HG03575 (cell line): Measurements from ENCODE around the gene RCAN1.

Experiments
- ATAC-seq: cut with Tn5 transposase; IDR thresholded peaks from one replicate; pipeline ENCODE4 v1.9.1; 2021; ENCODE audit not compliant: unreplicated experiment, insufficient number of reproducible peaks, low FRiP score; ENCODE audit errors: extremely low read depth

The RCAN1 gene

DNA sequence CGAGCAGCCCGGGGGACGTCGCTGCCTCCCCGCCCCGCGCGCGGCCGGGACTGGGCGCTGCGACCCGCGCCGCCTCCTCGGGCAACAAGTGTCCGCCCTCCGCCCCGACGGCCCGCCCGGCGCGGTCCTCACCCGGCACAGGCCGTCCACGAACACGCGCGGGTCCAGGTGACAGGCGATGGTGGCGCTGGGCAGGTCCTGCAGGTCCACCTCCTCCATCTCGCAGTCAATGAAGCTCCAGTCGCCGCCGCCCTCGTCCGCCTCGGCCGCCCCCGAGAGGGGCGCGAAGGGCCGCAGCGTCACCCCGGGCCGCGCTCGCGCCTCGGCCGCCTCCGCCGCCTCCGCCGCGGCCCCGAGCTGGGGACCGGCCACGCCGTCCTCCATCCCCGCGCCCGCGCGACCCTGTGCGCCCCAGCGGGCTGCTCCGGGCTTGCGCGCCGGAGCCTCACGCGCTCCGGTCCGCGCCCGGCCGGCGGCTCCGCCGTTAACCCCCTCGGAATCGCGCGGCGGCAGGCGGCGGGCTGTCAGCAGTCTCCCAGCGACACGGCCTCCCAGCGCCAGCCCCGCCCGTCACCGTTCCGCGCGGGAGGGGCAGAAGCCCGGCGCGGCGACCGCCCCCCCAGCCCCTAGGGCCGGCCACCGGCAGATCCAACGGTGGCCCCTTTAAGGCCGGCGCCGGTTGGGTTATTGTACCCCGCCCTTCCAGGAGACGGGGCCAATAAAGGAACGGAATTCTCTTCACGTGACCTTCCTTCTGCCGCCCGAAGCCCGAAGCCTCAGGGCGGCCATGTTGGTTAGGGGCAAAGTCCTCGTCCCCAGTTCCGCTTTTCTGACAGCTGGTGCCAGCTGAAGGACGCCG, at the start of gene RCAN1:
Gene RCAN1, minus strand, starts transcription at position 486 of the 859 bp plus-strand sequence. Its CDS starts 102 bp downstream, at position 384.
- ATAC-seq: peak; percentile 78

DNA sequence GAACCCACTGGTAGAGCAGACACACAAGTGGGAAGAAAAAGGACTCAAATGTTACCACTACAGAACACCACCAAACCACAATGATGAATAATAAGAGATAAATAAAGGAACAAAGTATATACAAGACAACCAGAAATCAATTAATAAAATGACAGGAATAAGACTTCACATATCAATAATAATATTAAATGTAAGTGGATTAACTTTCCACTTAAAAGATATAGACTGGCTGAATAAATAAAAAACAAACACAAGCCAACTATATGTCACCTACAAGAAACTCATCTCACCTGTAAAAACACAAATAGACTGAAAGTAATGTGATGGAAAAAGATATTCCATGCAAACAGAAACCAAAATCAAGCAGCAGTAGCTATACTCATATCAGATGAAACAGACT, 46.9 kb upstream of the RCAN1 start:
- no peak for ATAC-seq

DNA sequence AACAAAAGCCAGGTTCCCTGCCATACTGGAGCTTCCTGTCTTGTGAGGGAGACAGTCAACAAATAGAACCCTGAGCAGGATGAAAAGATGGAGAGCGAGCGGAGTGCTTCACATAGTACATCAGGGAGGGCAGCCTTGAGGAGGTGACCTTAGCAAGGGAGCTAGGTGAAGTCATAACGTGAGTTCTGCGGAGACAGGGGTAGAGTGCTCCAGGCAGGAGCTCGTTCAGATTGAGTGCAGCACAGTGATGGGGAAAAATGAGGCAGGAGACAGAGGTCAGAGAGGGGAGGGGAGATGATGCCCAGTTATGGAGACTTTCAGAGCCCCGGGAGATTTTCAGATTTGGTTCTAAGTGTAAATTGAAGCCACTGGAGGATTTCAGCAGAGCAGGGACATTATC, 38.6 kb upstream of the RCAN1 start:
- ATAC-seq: no peak

DNA sequence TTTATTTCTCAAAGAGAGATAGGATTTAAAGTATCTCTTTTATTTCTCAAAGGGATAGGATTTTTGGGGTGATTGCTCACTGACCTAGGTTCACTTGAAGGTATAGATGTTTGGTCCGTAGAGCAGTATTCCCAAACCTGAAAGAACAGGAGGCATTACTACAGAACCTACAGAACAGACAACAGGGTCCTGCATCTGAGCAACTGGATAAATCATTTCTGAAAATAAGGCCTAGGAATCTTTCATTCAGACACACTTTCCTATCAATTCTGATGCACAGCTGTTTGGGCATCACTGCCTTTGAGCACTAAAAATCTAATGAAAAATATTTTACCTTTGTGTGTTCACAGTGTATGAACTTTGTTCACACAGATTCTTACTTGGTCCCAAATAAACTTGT, 36.7 kb upstream of the RCAN1 start:
- ATAC-seq: no peak

DNA sequence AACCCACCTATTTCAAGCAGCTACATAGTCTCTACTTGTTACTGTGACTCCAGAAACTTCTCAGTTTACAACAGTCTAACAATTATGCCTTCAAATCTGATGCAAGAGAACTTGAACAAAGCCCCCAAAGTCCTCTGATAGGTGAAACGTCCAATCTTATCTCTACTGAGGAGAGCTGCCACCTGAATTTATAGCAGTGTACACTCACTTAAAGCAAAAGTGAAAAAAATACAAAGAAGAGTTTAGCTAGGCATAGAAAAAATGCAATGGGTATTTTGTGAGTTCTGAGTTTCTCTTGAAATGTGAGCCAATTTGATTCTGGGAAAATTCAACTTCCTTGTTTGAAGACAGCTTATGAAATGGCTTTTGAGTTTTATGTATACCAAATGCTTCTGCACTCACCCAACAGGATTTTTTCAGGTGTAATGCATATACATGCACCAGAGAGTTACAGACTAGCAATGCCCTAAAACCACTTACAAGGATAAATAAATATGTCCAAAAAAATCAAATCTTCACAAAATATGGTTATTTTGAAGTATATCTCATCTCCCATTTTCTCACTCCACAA, 36.0 kb upstream of the RCAN1 start:
- no peak for ATAC-seq

DNA sequence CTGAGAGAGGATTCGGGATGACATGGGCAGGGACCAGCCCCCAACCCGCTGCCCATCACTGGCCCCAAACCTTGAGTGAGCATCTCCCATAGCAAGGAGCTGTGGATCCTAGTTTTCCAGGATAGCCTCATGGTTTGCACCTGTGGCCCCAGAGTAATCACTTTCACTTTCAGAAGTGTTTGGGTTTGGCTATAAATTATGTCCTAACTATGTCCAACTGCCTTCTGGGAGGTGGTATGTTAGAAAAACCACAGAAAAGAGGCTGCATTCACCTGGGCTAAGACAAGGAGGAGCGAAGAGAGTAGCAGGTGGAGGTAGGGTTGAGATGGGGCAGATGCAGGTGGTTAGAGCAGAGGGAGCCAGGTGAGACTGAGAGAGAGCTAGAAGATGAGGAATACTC, 34.5 kb upstream of the RCAN1 start:
- ATAC-seq: no peak

DNA sequence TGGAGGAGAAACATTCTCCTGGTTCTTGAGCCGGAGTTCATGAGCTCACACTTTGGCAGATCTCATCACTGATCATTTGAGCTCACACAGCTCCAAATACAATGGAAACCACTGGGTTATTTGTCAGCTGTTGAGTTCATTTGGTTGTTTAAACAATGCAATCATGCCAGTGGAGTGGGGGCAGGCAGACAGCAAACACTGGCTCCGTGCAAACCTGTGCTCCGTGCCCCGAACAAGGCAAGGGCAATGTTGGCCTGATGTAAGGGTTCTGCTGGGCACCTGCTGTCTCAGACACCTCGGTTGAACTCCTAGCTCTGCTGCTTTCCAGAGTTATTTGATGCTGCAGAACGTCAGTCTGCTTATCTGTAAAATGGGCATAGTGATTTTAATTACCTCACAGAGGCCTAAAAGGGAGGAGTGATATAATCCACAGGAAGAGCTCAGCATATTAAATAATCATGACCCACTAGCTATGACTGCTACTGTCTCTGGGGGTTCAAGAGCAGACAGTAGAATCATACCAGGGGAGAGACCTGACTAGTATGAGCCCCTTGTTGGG, 33.9 kb upstream of the RCAN1 start:
- ATAC-seq: no peak

DNA sequence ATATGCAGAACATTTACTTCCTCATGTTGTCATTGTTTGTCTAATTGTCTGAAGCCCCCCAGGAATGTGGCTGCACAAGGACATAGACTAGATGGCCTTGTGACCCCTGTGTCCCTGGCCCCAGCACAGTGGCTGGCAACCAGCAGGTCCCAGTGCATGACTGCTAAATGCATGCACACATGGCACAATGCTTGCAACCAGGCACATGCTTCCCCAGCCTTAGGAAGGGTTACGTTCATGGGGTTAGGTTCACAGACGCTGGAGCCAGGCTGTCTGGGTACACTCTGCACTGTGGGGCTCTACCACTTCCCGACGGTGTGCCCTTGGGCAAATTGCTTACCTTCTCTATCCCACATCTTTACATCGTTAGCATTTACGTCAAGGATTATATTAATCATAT, 32.6 kb upstream of the RCAN1 start:
- no peak for ATAC-seq

DNA sequence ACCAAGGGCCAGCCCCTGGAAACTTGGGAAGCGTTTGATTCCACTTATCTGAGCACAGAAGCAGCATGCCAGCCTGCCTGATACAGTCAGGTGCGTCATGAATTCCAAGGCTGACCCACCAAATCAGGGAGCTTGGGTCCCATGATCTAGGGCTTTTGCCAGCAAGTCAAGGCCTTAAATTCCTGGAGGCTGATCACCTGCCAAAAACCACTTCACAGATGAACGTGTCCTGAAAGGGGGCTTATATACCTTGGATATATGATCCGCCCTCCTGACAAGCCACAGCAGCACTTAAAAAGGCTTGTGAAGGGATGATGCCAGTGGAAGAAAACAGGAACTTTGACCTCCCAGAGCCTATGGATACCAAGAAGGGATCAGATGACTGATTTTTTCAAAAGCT, 29.9 kb upstream of the RCAN1 start:
- ATAC-seq: no peak

DNA sequence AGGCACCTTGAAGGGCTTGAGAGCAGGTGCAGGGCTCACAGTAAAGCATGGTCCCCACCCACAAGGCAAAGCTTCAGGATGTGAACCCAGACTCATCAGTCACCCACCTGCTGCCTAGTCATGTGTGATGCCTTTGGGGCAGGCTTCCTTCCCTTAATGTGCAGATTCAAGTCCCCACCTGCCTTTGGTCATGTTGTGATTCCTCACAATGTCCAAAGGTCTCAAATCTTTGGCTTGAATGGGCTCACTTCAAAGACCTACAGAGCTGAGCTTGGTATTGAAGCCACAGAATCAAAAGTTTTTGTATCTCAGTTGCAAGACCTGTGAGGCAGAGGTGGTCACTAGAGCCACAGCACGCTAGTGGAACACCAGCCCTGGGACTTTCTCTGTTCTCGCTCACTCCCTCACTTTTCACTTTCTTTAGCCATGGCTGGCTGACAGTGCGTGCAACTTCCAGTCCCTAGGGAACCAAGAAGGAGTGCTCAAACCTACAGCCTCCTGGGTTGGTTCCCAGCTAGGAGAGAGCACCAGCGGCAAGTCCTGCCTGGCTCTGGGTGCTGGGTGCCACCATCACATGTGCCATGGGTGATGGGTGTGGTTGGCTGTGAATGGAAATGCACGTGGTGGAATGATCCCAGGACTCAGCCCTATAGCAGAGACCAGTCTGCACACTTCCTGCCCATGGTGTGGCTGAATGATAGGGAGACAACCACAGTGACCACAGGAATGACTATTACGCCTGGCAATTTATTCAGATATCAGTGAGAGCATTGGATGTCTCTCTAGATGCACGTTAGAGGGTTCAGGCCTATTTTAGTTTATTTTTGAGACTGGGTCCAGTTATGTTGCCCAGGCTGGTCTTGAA, 27.5 kb upstream of the RCAN1 start:
- no peak for ATAC-seq

DNA sequence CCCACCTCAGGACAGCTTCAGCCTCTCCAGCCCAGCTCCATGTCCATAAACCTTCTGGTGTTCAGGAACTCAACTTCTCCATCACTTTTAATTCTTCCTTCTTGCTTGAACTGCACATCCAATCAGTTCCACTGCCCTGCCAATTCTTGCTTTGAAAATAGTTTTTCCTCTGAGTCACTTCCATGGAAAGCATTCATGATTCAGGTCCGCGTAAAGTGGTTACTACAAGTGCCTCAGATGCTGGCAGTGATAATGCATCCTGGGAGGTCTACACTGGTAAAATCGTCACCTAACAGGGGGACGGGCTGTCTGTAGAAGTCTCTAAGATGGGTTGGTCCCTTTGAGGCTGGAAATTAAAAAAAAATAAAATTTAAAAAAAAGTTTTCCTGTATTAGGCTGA, 25.9 kb upstream of the RCAN1 start:
- ATAC-seq: no peak

DNA sequence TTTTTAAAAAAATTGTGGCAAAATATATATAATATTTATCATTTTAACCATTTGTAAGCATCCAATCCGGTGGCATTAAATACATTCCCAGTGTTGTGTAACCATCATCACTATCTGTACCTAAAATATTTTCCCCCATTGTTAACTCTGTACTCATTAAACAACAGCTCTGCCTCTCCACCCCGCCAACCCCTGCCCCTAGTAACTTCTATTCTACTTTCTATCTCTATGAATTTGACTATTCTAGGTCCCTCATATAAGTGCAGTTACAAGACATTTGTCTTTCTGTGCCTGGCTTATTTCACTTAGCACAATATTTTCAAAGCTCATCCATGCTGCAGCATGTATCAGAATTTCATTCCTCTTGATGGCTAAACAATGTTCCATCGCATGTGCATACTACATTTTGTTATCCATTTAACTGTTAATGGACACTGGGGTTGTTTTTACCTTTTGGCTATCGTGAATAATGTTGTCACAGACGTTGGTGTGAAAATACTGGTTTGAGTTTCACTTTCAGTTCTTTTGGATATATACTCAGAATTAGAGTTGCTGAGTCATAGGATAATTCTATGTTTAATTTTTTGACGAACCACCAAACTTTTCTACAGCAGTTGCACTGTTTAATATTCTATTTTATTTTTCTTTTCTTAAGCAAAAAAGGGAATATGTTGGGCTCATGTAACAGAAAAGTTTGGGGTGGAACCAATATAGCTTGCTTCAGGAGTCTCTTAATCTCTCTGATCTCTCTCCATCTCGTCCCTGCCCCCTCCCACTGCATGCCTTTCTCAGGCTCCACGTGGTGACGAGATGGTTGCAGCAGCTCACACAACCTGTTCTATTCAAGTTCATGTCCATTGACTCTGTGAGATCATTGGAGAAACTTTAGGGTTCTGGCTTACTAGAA, 25.2 kb upstream of the RCAN1 start:
- no peak for ATAC-seq

DNA sequence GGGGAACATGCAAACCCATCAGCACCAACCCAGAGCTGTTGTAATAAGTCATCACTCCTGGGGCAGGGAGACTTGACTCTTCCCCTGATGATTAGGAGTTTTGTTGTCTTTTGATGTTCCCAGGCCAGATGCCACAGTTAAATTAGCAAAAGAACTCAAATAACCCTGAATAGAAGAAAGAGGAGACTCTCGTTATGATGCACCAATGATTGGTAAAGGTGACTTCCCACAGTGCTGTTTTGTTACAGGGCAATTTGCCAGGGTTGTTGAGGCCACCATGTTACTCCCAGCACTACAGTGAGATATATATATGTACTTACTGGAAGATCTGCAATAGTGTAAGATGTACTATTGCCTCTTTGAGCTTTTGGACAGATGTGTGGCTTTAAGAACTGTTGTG, 24.3 kb upstream of the RCAN1 start:
- no peak for ATAC-seq

DNA sequence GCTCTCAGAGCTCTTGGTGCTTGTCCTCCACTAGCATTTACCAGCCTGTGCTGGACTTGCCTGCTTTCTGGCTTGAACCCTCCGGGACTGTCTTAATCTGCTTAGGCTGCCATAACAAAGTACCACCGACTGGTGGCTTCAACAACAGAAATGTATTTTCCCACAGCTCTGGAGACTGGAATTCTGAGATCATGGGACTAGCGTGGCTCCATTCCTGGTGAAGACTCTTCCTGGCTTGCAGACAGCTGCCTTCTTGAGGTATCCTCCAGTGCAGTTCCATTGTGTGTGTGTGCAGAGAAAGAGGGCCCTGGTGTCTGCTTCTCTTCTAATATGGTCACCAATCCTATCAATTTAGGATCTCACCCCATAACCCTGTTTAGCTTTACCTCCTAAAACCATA, 22.0 kb upstream of the RCAN1 start:
- no peak for ATAC-seq

DNA sequence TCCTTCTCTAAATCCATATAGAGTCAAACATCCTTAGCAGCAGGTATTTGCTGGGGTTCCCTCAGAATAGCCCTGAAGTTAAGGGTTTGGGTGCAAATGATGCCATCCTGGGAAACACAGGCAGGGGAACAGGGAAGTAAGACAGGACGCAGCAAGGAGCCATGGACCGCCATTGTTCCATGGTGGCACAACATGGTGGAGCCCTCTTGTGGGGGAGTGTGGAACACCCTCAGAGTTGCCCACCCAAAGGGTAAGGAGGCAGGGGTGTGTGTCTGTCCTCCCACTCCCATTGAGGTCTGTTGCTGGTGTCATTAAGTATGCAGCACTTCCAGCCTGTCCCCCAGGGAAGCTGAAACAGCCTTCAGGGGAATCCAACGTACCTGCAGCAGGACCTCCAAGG, 20.4 kb upstream of the RCAN1 start:
- ATAC-seq: no peak

DNA sequence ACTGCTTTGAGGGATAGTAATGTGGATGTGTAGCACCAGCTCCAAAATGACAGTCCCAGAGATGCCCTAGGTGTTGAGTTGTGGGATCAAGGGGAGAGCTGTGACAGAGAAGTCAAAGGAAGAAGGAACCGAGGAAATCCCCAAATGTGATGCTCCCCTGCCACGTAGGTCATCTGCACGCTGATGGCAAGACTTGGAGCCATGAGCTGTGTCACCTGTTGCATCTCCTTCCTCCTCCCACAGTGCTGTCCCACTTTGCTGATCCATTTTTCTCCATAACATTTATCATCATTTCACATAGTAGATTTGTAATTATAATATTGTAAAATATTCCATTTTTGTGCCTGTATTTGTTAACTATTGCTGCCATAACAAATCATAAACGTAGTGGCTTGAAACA, 17.6 kb upstream of the RCAN1 start:
- ATAC-seq: no peak

DNA sequence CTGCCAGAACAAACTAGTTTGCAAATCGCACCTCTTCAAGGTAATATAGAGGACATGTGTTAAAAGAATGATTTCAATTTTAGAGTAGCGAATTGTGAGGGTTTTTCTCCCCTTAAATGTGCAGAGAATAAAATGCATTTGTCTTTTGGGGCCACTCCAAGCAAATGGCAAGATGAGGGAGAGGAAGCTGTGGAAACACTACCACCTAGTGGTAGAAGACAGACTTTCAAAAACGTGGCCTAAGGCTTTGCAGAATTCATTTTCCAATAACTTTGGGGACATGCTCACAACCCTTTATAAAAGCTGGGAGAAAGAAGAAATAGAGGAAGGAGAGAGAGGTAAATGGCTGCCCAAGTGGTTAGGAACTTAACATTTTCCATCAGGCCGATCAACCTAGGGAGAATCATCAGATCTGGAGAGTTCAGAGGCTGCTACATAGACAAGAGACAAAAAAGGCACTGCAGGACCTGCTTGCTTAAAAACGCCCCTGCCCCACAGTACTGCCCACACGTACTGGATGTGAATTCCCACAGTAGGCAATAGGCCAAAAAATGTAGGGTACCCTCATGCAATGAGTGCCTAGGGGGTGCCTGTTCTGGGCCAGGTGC, 15.7 kb upstream of the RCAN1 start:
- ATAC-seq: no peak

DNA sequence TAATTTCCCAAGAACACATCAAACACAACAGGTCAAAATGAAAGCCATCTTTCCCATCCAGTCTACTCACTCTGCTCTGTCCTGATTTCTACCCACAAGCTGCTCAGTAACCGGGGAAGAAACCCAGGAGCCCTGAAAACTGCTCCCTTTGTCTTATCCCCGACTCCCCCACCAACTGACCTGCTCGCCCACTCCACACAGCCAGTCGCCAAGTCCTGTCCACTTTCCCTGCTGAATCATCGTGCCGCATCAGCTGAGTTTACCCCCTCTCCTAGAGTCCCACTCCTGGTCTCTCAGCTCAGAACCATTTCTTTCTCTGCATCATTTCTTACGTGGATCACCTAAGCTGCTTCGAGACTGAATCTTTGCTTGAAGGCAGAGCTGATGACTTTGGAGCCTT, 11.2 kb upstream of the RCAN1 start:
- ATAC-seq: no peak
